HL-60/S4 (cell line): ENCODE measurements around the gene PRKAG1.

Experiments used
- in situ Hi-C: fragments of 300-500 bp; cut with MboI; formaldehyde crosslinking; loops from 2 replicates; pipeline ENCODE4 v1.14.3; 2022; ENCODE audit warnings: low sequenced_read_pairs

PRKAG1 gene

DNA sequence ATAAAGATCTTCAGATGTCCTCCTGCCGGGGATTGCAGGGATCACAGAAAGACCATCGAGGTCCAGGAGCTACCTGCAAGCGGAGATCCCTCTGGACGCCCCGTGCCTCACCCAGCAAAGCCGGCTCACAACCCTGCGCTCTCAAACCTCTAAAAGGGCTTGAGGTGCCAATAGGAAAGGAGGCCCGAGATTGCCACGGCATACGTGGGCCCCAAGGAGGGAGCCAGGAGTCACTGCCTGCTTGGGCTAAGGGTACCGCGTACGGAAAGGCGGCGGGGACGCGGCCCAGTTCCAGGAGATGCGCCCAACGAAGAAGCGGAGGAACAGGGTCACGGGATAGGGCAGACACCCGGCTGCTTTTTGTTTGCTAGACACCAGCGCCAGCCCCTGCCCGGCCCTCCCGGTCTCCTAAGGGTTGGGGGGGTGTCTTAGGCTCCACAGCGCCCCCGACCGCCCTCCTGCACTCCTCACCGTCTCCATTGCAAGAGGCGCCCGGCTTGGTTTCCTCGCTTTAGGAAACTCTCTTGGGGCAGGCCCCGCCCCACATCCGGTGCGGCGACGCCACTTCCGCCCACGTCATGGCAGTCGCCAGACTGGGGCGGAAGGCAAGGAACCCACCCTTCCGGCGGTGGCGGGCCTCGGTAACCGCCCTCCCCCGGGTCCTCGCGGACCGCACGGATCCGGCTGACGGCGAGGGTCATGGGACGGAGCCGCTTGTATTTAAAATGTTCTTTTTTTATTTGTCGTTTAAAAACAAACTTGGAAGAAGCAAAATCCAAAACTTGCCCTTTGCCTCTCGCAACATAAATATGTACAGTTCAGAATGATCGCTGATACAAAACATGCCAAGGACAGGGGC is at the start of gene PRKAG1:
PRKAG1 (minus strand) TSS at position 516 of the 859 bp plus-strand sequence; CDS start at position 480, 36 bp downstream.
- in situ Hi-C loops: no loop called here

DNA sequence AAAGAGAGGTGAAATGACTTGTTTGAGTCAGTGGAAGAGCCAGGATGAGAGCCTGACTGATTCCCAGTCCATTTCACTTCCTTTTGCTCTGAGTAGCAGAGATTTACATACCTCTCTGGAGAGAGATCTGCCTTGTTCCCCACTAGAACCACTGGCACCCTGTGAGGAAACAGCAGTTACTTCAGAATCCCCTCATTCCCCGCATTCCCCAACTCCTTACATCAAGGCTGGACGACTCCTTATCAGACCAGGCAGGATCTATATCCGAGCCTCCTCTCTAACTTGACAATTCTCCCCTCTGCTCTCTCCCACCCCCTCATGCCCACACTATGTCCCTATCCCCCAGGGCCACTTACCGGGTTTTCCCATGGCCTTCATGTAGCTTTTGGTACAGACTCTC is 47.5 kb upstream of the PRKAG1 start:
- in situ Hi-C loops: loop anchor here (10.0 kb wide), 1 partner anchor 169 kb away; no protein-coding TSS in a partner anchor

DNA sequence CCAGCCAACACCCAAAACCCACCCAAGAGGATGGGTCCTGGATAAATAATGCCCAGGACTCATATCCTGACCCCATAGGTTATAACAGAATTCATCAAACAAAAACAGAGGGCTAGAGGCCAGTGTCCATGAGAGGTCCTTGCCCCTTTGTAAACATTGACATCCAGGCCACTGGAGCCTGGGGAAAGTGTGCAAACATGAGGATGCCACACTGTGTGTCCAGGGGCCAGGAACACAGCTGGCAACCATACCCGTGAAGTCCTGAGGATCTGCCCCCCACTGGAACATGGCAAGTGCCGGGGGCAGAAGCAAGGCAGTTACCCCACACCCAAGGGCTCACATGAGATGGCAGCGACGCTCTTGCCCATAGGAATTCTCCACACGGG is 46.2 kb upstream of the PRKAG1 start:
- in situ Hi-C loops: loop anchor here (10.0 kb wide), 1 partner anchor 170 kb away; no protein-coding TSS in a partner anchor

DNA sequence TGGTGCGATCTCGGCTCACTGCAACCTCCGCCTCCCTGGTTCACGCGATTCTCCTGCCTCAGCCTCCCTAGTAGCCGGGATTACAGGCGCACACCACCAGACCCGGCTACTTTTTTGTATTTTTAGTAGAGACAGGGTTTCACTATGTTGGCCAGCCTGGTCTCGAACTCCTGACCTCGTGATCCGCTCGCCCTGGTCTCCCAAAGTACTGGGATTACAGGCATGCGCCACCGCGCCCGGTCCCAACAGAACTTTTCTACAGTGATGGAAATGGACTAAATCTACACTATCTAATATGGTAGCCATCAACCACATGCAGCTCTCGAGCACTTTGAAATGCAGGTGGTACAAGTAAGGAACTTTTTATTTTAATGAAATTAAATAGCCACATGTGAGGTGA is 43.3 kb upstream of the PRKAG1 start:
- in situ Hi-C loops: loop anchor here (10.0 kb wide), 1 partner anchor 173 kb away; no protein-coding TSS in a partner anchor

DNA sequence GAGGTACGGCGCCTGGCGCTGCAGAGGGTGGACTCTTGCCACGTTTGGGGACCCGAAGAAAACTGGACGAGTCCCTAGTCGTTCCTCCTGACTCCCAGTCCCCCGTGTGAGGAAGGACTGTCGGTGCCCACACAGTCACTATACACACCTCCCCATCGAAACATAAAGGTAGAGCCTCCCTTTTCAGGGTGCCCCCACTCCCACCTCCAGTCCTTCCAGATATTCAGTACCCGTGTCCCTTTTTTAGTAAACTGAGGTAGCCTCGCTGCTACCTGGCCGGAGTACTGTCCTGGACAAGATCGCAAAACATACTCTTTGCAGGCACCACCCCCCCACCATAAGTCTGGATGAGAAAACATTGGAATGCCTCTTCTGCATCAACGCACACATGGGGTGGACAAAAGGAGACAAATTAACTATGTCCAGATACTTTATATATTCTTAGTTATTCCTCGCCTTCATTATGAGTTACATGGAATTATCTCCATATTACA is 42.6 kb upstream of the PRKAG1 start:
- in situ Hi-C loops: loop anchor here (10.0 kb wide), 1 partner anchor 174 kb away; no protein-coding TSS in a partner anchor

DNA sequence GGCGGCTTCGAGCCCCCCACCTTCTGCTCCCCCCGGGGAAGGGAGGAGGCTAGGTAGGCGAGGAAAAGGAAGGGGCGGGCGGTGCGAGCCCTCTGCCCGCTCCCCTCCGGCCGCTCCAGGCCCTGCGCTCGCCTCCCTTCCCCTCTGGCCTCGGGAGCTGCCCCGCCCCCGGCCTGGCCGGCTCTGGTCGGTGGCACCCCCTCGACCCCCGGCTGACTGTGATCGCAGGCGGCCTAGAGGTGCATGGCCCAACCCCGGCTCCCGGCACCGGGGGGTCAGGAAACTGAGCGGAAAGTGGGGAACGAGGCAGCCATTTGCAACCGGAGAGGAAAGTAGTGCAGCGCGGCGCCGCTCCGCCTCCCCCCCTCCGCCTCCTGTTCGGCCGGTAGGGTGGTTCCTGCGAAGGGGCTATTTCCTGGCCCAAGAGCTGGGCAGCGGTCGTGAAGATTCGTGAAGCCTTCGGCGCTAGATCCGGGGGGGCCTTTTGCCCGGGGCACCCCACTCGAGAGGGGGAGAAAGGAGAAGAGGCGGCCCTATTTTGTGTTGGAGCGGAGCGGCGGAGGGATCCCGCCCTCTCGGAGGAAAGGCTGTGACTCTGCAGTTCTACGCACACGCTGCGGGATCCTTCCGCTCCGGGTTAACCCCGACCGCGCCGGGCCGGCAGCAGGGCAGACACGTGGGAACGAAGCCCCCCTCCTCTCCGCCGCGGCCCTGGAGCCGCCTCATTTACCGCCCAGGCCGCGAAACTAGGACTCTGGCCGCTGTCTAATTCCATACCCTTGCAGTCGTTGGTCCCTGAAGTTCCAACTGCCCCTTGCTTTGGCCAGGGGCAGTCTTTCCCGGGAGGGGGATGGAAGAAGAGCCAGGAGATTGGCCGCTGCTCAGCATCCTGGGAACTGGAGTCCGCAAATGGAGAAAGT is 41.9 kb upstream of the PRKAG1 start, which contains the start of gene KMT2D:
KMT2D (minus strand) TSS at position 558 of the 920 bp plus-strand sequence. CDS start 5,470 bp downstream, outside the sequence.
- in situ Hi-C loops: loop anchor here (10.0 kb wide), 1 partner anchor 174 kb away; no protein-coding TSS in a partner anchor

DNA sequence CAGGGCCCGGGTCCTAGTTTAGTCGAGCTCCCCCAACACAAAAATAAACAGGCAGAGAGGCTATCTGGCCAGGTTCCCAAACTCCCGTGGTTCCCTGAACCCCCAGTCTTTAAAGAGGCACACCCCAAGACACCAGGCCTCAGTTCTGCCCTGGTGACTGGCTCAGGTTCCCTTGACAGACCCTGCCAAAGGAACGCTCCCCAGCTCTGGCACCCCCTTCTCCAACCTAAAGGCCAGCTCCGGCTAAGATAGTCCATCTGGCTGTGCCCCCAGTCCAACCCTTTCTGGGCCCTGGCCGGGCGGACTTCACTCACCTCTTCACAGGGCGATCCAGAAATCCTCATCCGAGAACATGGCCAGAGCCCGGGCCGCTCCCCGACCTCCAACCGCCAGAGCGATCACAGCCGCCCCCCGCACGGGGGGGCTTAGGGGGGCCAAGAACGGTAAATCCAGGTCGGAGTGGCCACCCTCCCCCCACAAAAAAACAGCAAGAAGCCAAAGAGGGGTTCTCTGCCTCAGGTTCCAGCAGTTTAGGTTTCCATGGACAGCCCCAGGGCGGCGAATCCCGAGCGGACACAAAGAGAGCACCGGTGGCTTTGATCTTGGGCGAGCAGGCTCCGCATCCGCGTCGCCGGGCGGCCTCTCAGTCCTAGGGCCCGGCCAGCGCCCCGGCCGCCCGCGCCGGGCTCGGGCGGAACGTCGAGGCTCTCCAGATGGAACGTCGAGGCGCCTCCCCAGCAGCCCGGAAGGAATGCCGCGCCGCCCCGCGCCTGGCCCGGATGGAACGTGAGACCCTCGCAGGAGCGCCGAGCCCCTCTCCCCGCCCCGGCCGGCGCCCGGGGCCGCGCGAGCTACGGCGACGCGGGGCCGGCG is 41.0 kb upstream of the PRKAG1 start:
- in situ Hi-C loops: loop anchor here (10.0 kb wide), 1 partner anchor 175 kb away; no protein-coding TSS in a partner anchor

DNA sequence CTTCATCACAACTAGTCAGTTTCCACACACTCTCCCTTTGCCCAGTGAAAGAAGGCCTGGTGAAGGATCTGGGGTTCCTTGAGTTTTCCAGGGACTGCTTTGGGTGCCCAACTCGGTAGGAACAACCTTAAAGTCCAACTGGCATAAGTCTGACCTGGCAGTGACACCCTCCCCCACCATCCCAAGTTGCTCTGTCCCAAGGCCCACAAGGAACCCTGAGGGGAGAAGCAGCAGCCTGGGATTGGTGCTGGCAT is 40.4 kb upstream of the PRKAG1 start:
- in situ Hi-C loops: no loop called here

DNA sequence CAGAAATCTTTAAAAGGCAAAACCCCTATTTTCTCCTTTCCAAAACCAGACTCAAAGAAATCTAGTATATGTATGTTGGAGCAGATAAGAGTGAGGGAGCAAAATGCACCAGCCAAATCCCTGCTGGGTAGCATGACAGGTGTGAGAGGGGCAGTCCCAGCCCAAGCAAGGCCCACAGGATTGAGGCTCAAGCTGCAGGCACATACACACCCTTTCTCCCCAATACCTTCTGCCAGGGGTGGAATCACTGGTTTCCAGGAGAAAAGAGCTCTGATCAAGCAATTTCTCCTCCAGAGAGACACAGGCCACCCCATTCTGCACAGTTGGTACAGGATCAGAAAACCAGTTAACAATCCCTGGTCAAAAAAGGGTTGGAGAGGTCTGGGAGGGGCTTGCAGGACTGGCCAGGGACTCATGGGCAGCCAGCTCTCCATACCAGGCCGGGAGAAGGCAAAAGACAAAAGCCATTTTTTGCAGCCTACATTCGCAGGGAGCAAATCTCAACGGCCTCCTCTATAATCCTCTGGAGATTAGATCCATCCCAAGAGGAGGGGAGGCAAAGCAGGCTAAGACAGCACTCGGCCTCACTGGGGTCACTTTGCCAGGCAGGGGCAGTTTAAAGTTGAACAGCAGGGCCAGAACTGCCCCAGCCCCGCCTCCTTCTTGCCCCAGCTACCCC is 39.9 kb upstream of the PRKAG1 start:
- in situ Hi-C loops: no loop called here

DNA sequence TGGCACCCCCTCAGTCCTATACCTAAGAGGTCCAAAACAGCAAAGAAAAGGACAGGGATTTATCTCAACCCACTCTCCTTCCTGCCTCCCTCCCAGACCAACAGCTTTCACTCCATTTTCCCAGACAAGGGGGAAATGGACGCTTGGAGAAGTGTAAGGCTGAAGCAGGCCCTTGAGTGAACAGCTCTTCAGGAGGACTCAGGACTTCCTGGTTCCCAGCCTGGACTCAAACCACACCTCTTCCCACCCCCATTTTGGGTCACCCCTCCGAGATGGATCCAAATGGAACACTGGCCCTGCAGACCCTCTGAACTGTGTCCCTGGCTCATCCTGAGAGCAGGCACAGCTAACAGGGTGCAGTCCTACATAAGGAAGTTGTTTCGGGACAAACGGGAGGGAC is 39.3 kb upstream of the PRKAG1 start:
- in situ Hi-C loops: no loop called here

DNA sequence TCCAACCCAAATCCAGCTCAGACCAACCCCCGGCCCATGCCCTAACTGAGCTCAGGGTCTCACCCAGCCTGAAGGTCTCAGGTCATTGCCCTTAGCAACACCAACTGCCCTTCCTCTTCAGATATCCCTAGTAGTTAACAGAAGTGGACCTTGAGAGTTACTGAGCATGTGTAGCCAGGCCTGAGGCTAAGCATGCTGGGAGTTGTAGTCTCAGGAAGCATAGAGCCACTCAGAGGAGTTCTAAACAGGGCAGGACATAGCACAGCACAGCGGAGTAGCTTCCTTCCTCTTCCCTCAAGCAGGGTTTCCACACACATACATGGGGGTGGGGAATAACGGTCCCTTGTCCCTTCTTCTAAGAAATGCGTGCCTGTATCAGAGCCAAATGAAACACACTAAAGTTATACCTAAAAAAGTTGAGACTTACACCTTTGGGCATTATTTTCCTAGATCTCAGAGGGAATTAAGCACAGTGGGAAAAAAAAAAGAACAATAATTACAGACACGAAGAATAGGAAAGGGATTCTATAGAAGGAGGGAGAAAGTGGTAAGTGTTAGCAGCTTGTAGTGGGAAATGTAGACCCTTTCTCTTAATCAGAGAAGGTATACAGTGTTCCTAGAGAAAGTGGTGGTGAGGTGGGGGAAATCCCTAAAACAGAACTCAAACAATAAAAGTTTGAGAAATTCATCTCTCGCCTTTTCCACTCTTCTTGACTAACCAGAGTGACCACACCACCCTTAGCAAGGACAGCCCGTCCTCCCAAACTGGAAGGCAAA is 37.6 kb upstream of the PRKAG1 start:
- in situ Hi-C loops: no loop called here

DNA sequence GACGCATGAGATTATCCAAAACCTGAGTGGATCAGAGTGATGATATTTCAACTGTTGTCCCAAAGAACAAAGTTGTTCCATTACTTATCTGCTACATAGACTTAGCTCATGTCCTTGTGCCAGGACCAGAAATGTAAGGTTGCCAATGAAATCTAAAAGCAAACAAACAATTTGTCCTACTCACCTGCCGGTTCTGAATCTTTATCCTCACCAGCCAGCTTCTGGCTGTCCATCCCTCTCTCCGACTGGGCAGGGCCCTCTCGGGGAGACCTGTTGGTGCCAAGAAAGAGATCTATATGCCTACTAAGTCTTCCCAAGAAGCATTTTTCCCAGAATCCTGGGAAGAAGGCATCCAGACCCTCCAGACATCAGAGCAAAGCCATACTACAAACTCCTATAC is 36.5 kb upstream of the PRKAG1 start:
- in situ Hi-C loops: no loop called here

DNA sequence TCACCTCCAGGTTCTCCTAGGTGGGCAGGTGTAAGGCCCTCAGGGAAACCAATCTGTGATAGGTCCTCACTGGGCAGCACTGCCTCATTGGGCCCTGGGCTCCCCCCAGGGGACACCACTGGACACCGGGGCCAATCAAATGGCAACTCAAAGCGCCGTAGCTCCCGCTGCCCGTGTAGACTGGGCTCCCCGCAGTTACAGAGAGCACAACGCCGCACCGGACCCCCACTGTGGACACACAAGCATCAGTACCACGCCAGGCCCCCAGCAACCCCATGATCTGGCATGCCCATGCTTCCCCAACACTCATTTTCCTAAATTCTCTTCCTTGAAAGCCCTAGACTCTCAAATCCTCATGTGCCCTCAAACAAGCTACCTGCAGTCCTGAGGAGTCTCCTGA is 35.9 kb upstream of the PRKAG1 start:
- in situ Hi-C loops: no loop called here

DNA sequence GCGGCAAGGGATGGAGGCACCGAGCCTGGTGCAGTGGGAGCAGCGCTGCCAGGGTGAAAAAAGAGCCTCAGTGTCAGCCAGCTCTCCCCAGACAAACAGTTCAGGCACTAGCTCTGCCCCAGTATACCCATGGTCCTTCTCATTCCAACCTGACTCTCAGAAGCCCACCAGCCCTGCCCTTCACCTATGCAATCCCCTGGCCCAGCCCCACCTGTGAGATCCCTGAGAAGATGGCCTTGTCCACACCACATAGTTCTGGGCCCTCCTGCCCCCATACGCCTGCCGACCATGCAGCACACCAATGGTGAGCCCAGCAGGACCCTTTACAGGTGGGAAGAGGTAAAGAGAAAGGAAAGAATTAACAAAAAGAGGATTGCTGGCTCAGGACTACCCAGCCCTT is 35.5 kb upstream of the PRKAG1 start:
- in situ Hi-C loops: no loop called here

DNA sequence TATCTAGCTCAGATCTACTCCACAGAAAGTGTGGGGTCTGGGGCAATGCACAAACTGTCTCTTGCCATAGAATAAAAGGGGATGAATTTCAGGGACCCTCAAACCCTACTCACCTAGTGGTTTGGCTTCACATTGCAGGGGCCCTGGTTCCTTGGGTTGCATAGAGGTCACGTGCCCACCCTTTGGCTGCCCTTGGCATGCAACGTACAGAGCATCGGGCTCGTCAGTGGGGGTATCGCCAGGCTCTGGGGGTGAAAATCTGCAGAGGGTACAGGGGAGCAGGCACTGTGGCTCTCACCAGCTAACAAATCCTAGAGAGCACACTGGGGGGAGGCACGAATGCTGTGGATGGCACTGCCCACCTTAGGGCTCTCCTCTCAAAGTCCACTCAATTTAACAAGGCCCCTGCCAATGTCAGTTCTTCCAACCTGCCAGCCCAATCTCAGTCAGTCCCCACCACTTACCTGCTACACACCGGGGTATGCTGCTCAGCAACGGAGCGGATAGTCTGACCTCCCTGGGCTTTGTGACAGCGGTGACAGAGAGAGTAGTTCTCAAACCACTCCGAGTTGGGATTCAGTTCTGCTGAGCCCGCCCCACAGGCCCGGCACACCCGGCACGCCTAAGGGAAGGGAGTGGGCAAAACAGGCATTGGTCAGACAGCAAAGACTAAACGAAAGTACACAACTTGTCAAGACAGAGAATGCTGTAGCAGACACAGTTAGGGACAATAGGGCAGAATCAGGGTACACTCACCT is 34.1 kb upstream of the PRKAG1 start:
- in situ Hi-C loops: no loop called here

DNA sequence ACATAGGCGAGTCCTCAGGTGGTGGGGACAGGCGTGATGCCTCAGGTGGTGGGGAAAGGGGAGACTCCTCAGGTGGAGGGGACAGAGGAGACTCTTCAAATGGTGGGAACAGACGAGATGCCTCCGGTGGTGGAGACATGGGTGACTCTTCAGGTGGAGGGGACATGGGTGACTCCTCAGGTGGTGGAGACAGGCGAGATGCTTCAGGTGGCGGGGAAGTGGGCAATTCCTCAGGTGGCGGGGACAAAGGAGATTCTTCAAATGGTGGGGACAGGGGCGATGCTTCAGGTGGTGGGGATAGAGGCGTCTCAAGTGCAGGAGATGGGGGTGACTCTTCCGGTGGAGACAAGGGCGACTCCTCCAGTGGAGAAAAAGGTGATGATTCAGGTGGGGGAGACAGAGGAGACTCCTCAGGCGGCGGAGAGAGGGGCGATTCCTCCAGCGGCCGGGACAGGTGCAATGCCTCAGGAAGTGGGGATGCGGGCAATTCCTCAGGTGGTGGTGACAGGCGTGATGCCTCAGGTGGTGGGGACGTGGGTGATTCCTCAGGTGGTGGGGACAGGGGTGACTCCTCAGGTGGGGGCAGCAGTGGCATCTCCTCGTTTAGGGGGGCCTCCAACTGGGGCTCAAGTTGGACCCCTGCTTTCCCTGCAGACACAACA is 33.3 kb upstream of the PRKAG1 start:
- in situ Hi-C loops: no loop called here

DNA sequence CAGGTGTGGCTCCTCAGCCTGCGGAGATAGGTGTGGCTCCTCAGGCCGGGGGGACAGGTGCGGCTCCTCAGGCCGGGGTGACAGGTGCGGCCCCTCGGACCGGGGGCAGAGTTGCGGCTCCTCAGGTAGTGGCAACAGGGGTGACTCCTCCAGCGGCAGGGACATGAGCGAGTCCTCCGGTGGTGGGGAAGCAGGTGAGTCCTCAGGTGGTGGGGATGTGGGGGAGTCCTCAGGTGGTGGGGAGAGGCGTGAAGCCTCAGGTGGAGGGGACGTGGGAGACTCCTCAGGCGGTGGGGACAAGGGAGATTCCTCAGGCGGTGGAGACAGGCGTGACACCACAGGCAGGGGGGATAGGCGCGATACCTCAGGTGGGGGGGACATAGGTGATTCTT is 32.8 kb upstream of the PRKAG1 start:
- in situ Hi-C loops: no loop called here
